Peyer's patch (tissue), 4 donors: ENCODE data around the gene UTY. TPM values are rescaled to one million over a fixed set of nuclear protein-coding genes. Genes with fewer than 3 reads are reported as not detected.

Experiments used
- DNase-seq, 3 donors: peaks; one replicate each; pipeline ENCODE4 v3.0.0-alpha.2; 2017 to 2019
- H3K27ac ChIP-seq, 4 donors: fragments of 200-600 bp; sonication (generic); one replicate each; pipeline ENCODE4 v1.5.1; 2016 to 2019
- H3K27me3 ChIP-seq, 2 donors: fragments of 200-600 bp; sonication (generic); one replicate each; pipeline ENCODE4 v1.5.1; 2019
- H3K36me3 ChIP-seq, 3 donors: fragments of 200-600 bp; sonication (generic); one replicate each; pipeline ENCODE4 v1.5.1; 2016 to 2019
- H3K4me1 ChIP-seq, 4 donors: fragments of 200-600 bp; sonication (generic); one replicate each; pipeline ENCODE4 v1.5.1; 2016 to 2019
- H3K4me3 ChIP-seq, 4 donors: fragments of 200-600 bp; sonication (generic); 1 replicate in 3 of 4; 2 replicates in 1 of 4; pipeline ENCODE4 v1.5.1; 2016 to 2019; ENCODE audit warnings: mild to moderate bottlenecking in 1 of 4
- H3K9me3 ChIP-seq, 4 donors: fragments of 200-600 bp; sonication (generic); one replicate each; pipeline ENCODE4 v1.5.1; 2016 to 2019; ENCODE audit warnings: mild to moderate bottlenecking in 1 of 4
- POLR2A ChIP-seq, 2 donors: fragments of 450-650 bp; IDR thresholded peaks; one replicate each; pipeline ENCODE4 v1.5.1; 2017; ENCODE audit warnings: antibody characterized with exemption in 2 of 2, mild to moderate bottlenecking in 2 of 2, moderate library complexity in 2 of 2
- total RNA-seq, 4 donors: library from RNA; depleted of rRNA; stranded (reverse); fragments of >200 nt; gene quantifications; one replicate each; pipeline ENCODE4 v1.1.0, GENCODE V29; 2016
- TF ChIP-seq, protein P1 (sequence below), 6 experiments: fragments of 450-650 bp in 4 of 6; fragments of 200-600 bp in 2 of 6; sonication (generic) in 1 of 6; IDR thresholded peaks; one replicate each; pipeline ENCODE4 v1.5.1; 2017 to 2019; ENCODE audit warnings: antibody characterized with exemption in 6 of 6, mild to moderate bottlenecking in 3 of 6, moderate library complexity in 1 of 6

The UTY gene
- total RNA-seq, 4 donors from 2014 or later, result 0.13 to 49.9 (median 46.3) TPM; not detected in 1

- TF ChIP-seq POLR2A (IDR thresholded peaks at IDR 0.05), result no peak
- TF ChIP-seq, protein P1, sequence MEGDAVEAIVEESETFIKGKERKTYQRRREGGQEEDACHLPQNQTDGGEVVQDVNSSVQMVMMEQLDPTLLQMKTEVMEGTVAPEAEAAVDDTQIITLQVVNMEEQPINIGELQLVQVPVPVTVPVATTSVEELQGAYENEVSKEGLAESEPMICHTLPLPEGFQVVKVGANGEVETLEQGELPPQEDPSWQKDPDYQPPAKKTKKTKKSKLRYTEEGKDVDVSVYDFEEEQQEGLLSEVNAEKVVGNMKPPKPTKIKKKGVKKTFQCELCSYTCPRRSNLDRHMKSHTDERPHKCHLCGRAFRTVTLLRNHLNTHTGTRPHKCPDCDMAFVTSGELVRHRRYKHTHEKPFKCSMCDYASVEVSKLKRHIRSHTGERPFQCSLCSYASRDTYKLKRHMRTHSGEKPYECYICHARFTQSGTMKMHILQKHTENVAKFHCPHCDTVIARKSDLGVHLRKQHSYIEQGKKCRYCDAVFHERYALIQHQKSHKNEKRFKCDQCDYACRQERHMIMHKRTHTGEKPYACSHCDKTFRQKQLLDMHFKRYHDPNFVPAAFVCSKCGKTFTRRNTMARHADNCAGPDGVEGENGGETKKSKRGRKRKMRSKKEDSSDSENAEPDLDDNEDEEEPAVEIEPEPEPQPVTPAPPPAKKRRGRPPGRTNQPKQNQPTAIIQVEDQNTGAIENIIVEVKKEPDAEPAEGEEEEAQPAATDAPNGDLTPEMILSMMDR (IDR thresholded peaks at IDR 0.05), result no peak
- Histone ChIP-seq H3K27me3 (no peaks in the 10 kb centered on the region), H3K4me3 (no peak overlapping the region), H3K4me1 (no peaks in the 10 kb centered on the region), H3K36me3 (no peaks in the 10 kb centered on the region), H3K9me3 (no peaks in the 10 kb centered on the region), H3K27ac (no peak overlapping the region)
- DNase-seq, result no peak
Observed at GRCh38 chrY:13227354-13227953, 252.4 kb downstream of the UTY start.

GRCh38 chrY:13210961-13211646 is 268.7 kb downstream of the UTY start:
- peaks cover 0 to 3% (median 0%) of the 10 kb centered on the region in 4 donors for H3K9me3 ChIP-seq
- H3K27me3 ChIP-seq, result no peaks in the 10 kb centered on the region
- H3K27ac ChIP-seq, result no peak overlapping the region
- TF ChIP-seq, protein P1 (IDR thresholded peaks at IDR 0.05), result no peak
- no peak for TF ChIP-seq POLR2A (IDR thresholded peaks at IDR 0.05)
- no peak overlapping the region for H3K4me3 ChIP-seq
- DNase-seq, result no peak
- H3K36me3 ChIP-seq, result no peaks in the 10 kb centered on the region
- H3K4me1 ChIP-seq, result no peaks in the 10 kb centered on the region

DNA sequence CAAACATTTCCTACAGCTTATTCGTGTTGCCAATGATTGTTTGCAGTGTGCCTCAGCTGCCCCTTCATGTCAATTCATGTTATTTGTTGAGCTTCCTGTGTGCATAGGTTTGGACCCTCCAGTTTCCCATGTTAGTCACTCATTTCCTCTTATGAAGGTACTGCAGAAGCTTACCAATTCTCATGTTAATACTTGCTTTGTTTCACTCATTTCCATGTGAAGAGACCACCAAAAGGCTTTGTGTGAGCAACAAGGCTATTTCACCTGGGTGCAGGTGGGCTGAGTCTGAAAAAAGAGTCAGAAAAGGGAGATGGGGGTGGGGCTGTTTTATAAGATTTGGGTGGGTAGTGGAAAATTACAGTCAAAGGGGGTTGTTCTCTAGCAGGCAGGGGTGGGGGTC is 274.6 kb downstream of the UTY start:
- no peak for DNase-seq
- H3K4me3 ChIP-seq, result no peak overlapping the region
- H3K27ac ChIP-seq, result no peak overlapping the region
- H3K9me3 ChIP-seq, result no peaks in the 10 kb centered on the region
- TF ChIP-seq, protein P1 (IDR thresholded peaks at IDR 0.05), result no peak
- no peak for TF ChIP-seq POLR2A (IDR thresholded peaks at IDR 0.05)
- no peaks in the 10 kb centered on the region for H3K27me3 ChIP-seq
- no peaks in the 10 kb centered on the region for H3K36me3 ChIP-seq
- H3K4me1 ChIP-seq, result no peaks in the 10 kb centered on the region

Other genes with a start within 250 kb of the UTY start
- gene TMSB4Y, start 223.9 kb upstream of the UTY start, total RNA-seq, result 1 to 10 TPM in 2 of 4 donors, not detected in 2; 2.8 to 4.1 TPM